CD4-positive, alpha-beta T cell treated with Interferon alpha-2 for 1 hour (primary cell): ENCODE data around the gene ELAPOR2.
"Not testable (repeated sequence)": the region's sequence is repeated elsewhere in the genome, so short reads cannot be mapped to it uniquely, and the experiment has no call there.

Source experiments
- DNase-seq, 2 donors: peaks; one replicate each; pipeline ENCODE4 v3.0.0-alpha.2; 2020 to 2022

ELAPOR2 gene, protein sequence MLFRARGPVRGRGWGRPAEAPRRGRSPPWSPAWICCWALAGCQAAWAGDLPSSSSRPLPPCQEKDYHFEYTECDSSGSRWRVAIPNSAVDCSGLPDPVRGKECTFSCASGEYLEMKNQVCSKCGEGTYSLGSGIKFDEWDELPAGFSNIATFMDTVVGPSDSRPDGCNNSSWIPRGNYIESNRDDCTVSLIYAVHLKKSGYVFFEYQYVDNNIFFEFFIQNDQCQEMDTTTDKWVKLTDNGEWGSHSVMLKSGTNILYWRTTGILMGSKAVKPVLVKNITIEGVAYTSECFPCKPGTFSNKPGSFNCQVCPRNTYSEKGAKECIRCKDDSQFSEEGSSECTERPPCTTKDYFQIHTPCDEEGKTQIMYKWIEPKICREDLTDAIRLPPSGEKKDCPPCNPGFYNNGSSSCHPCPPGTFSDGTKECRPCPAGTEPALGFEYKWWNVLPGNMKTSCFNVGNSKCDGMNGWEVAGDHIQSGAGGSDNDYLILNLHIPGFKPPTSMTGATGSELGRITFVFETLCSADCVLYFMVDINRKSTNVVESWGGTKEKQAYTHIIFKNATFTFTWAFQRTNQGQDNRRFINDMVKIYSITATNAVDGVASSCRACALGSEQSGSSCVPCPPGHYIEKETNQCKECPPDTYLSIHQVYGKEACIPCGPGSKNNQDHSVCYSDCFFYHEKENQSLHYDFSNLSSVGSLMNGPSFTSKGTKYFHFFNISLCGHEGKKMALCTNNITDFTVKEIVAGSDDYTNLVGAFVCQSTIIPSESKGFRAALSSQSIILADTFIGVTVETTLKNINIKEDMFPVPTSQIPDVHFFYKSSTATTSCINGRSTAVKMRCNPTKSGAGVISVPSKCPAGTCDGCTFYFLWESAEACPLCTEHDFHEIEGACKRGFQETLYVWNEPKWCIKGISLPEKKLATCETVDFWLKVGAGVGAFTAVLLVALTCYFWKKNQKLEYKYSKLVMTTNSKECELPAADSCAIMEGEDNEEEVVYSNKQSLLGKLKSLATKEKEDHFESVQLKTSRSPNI

GRCh38 chr7:87059525-87060287 lies at the start of gene ELAPOR2:
ELAPOR2 (minus strand) TSS chr7:87059654; CDS start chr7:87059513, 141 bp downstream.
- DNase-seq = peak; percentile 78 to 84

GRCh38 chr7:87107949-87108776 lies 48.7 kb upstream of the ELAPOR2 start:
- no peak for DNase-seq

DNA sequence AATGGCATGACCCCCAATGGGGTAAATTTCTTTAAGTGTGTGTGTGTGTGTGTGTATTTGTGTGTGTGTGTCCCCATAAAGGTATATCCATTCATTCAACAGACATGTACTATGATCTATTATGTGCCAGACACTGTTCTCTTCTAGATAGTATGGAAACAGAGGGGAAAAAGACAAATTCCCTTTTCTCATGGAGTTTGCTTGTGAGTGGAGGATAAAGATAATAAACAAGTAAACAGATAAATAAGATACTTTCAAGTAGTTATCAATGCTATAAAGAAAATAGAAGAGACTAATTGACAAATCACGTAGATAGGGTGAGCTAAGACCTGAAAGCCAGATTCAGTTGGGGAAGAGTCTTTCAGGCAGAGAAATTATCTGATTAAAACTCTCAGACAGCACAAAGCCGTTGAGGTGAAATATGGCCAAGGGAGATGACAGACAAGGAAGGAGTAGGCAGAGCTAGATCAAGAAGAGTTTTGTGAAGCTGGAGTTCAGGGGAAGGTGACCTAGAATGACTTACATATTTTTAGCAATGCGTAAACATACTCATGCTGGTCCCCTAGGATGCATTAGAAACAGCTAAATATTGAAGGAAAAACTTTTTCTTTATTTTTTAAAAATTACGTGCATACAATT lies 47.6 kb upstream of the ELAPOR2 start:
- DNase-seq = no peak

DNA sequence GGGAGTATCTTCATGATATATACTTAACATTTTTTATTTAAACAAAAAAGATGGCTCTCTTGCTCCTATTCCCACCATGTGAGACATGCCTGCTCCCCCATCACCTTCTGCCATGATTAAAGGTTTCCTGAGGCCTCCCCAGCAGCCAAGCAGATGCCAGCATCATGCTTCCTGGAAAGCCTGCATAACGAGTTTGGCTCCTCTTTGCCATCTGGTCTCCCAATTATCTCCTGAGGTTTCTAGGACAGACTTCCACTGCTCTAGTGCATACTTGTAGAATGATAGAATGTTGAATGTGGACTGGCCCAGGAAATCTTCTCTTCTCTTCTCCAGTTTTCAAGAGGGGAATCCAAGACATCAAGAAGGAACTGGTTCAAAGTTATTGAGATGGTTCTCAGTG lies 45.9 kb upstream of the ELAPOR2 start:
- no peak for DNase-seq

DNA sequence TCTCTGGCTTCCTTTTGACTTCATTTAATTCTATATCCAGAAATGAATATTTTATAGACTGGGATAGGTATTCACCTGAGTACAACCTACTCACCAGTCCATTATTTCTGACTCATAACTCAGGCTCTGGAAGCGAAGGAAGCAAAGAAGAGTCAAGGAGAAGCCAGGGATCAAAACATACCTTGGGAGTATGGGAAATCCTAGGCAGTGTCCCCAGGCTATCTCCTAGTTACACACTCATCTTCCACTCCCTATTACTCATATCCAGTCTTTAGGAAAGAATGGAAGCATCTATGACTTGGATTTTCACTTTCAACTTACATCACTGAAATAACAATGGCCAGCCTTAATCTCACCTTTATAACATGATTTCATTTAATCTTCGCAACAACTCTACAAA lies 40.9 kb upstream of the ELAPOR2 start:
- DNase-seq = no peak

- DNase-seq = not testable (repeated sequence)
These were observed 37.9 kb upstream of the ELAPOR2 start for GRCh38 chr7:87097375-87097774.

DNA sequence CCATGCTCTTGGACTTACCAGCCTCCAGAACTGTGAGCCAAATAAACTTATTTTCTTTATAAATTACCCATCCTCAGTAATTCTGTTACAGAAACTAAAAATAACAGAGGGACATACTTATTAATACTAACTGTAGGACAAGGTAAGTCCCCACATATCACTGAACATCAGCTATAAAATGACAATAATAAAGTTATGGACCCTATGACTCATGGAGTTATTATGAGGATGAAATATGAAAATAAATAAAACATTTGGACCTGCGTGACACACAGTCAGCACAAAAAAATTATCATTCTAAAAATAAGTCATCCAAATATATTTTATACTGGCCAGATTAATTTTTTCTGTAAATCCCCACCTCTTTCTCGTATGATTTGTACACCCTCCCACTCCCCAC lies 34.9 kb upstream of the ELAPOR2 start:
- no peak for DNase-seq

DNA sequence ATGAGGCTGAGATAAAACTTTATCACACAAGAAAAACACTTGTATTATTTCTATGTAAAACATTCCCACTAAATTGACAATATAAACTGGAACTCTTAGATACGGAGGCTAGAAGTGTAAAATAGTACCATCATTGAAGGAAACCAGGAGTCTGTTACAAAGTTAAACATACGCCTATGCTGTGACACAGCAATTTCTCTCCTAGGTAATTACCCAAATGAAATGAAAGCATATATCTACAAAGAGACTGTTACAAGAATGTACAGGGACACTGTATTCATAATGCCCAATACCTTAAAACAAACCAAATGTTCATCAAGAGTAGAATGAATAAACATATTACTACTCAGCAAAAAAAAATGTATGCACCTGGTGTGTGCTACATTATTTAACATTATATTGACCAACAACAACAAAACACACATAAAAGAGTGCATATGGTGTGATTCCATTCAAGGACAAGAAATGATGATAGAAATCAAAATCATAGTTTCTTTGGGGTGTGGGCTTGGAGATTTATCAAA lies 33.2 kb upstream of the ELAPOR2 start:
- no peak for DNase-seq

GRCh38 chr7:87091487-87092066 lies 32.1 kb upstream of the ELAPOR2 start:
- no peak for DNase-seq

DNA sequence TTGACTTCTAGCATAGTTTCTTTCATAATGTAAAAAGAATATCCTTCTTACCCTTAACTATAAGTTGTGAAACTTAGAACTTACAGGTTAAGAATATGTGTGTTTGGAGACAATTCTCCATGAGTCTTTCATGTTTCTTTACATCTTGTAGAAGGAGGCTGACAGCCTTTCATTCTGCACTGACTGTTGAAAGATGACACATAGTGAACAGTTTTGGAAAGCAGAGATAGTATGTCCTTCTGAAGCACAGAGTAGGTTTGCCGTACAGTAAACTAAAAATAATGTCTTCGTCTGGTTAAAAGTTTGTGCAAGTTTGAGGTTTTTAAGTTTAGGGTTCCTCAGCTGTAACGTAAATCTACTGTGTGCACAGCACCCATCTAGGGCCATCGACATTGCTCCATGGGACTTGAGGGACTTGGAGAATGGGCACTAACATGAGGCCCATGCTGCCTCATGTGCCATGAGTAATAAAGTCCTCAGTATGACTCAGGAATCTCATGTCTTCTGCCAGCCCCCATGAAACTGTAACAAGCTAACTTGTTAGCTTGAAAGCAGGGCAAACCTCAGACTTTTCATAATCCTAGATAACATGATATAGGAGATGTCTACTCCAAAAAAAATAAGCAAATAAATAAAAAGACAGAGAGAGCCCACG lies 24.5 kb upstream of the ELAPOR2 start:
- no peak for DNase-seq

DNA sequence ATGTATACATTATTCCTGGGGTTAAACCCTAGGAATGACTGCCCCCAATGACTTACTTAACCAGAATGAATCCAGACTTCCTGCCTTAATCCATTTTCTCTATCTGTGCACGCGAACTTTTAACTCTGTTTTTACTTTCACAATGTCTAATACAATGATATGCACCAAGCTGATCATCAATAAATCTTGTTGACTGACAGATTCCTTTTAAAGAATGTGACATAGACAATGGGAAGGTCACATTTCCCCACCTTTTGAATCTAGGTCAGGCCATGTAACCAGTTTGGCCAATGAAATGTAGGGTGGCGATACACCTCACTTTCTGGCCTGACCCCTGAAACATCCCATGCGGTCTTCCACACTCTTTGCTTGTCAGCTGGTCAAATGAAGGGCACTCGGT lies 23.2 kb upstream of the ELAPOR2 start:
- no peak for DNase-seq

DNA sequence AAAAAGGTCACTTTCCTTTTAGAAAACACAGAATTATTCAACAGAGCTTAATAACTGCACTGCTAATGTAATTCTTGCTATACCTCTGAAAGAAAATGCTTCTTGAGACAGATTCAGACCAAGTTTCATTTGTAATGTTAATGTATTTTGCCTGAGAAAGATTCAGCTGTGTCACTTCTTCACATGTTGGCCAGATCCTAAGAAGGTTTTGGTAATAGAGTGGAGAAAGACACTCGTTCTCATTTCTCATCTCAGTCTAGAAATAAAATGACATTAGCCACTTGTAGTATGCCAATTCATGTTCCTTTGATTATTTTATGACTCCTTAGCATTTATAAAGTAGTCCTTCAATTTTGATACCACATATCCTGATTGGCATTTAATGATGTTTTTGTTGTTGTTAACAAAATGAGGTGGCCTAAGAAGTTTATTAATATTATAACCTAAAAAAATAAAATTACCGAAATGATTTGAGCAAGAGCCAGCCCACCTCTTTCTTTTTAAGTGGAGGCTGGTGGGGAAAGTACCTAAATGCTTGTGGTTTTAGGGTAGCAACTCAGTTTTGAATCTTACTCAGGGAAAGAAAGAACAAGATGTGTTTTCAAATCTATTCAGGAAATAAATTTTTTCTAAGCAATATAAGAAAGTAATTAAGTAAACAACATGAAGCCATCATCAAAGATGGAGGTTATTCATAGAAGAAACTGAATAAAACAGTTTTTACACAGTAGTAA lies 16.4 kb upstream of the ELAPOR2 start:
- no peak for DNase-seq

DNA sequence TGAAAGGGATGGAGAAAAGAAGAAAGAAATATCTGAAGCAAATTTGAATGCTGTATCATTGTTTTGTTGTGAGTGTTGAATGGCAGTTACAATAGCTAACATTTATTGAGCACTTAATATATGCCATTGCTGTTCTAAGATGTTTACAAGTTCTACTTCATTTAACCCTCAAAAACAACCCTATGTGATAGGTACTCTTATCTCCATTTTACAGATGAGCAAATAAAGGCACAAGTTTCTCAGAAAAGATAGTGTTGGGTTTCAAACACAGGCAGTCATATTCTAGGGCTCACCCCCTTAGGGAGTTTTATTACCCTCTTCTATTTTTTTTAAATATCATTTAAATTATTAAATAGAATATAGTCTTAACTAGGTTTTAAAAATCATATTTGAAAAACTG lies 8.3 kb upstream of the ELAPOR2 start:
- DNase-seq = no peak

DNA sequence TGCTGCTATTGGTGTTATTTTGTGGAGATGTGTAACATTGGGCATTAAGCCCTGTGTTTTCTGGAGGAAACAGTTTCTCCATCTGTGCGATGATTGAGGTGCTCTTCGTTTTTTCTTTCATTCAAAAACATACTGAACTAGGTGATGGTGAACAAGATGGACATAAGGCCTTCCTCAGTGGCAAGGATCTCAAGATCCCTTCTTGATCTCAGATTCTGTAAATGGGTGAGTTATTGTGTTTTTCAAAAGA lies 759 bp upstream of the ELAPOR2 start:
- DNase-seq = no peak

- DNase-seq = peak; percentile 1 to 19
These were observed 520 bp downstream of the ELAPOR2 start for GRCh38 chr7:87058744-87059524.

DNA sequence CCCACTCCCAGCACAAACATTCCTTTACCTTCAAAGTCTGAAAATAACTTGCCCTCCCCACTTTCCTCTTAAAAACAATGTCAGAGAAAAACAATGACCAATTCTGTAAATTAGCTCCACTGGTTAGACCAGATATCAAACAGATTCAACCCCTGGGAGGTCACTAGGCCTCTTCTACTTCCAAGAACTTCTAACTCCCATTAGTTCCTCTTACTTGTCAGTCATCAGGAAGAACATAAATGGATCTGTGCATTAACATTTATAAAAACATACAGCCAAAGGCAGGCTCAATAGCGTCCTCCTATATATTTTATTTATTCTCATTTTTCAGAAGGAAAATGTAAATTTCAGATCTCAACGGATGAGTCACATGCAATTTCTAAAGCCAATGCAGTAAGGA lies 2.2 kb downstream of the ELAPOR2 start:
- DNase-seq = no peak

GRCh38 chr7:87056346-87056745 lies 3.1 kb downstream of the ELAPOR2 start:
- DNase-seq = no peak

DNA sequence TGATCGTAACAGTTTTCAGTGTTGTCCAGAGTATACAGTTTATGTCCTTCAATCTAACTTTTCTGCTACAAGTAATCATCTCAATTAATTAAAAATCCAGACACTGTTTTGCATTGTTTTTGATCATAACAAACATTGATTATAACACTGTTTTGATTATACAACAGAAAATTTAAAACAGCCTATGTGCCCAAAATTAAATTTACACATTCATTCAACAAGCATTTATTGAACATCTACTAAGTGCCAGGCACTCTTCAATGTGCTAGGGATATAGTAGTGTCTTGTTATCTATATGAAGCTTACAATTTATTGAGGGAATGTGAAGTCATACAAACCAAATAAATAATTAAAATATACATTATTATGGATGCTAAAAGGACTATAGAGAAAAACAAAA lies 10.6 kb downstream of the ELAPOR2 start:
- no peak for DNase-seq

- DNase-seq = no peak
These were observed 13.0 kb downstream of the ELAPOR2 start for GRCh38 chr7:87046456-87046855.
